H1 (cell line): ENCODE measurements around the gene RAMP3. TPM values are rescaled to one million over a fixed set of nuclear protein-coding genes. Genes with fewer than 3 reads are reported as not detected.

Experiments
- KDM5A ChIP-seq: fragments of 200-600 bp; IDR thresholded peaks from 2 replicates; pipeline ENCODE4 v1.7.1; 2012; ENCODE audit warnings: mild to moderate bottlenecking, low read length, inconsistent platforms, mixed read lengths
- MAFK ChIP-seq: IDR thresholded peaks from 2 replicates; pipeline ENCODE4 v1.6.1; 2012; ENCODE audit warnings: low read depth, mild to moderate bottlenecking, improper control_type of control experiment, low read length
- POLR2A ChIP-seq, 2 experiments: IDR thresholded peaks; 1 replicate in 1 of 2; 2 replicates in 1 of 2; pipeline ENCODE4 v1.6.1; 2011; ENCODE audit warnings: low read depth in 2 of 2, low read length in 2 of 2, mild to moderate bottlenecking in 2 of 2; ENCODE audit errors: control extremely low read depth in 1 of 2
- POLR2AphosphoS5 ChIP-seq: IDR thresholded peaks from 2 replicates; pipeline ENCODE4 v1.6.1; 2011; ENCODE audit warnings: low read depth, low read length
- RBBP5 ChIP-seq: IDR thresholded peaks from 2 replicates; pipeline ENCODE4 v1.7.1; 2012; ENCODE audit warnings: low read depth, mild to moderate bottlenecking, inconsistent platforms, low read length, moderate library complexity, borderline replicate concordance
- RXRA ChIP-seq: IDR thresholded peaks from 2 replicates; pipeline ENCODE4 v1.6.1; 2011; ENCODE audit warnings: low read depth, mild to moderate bottlenecking, low read length, moderate library complexity; ENCODE audit not compliant: insufficient read depth
- polyA plus RNA-seq, 7 experiments: library from polyadenylated mRNA; depleted of rRNA in 3 of 7; stranded (reverse) in 5 of 7; unstranded in 2 of 7; fragments of >200 nt in 5 of 7; fragments of 200-250 nt in 2 of 7; gene quantifications; 1 replicate in 5 of 7; 2 replicates in 1 of 7; 4 replicates in 1 of 7; pipeline versions ENCODE4 v1.2.1 to v1.2.3, GENCODE V29; 2011 to 2013; ENCODE audit warnings: missing spikeins in 2 of 7, mixed read lengths in 2 of 7
- total RNA-seq: library from RNA; stranded (reverse); fragmentation: NEBNext Ultra II Directional; extraction: Animal tissue kit (Norgen Biotek cat#: 25700); gene quantifications from 2 replicates; pipeline ENCODE4 v1.2.1, GENCODE V29; 2021

Gene RAMP3
- total and polyA plus RNA-seq, 2 of the 8 experiments (the other 6 are each of a cell fraction or from before 2014, with no cell fraction given) = 0.88 to 0.98 TPM

DNA sequence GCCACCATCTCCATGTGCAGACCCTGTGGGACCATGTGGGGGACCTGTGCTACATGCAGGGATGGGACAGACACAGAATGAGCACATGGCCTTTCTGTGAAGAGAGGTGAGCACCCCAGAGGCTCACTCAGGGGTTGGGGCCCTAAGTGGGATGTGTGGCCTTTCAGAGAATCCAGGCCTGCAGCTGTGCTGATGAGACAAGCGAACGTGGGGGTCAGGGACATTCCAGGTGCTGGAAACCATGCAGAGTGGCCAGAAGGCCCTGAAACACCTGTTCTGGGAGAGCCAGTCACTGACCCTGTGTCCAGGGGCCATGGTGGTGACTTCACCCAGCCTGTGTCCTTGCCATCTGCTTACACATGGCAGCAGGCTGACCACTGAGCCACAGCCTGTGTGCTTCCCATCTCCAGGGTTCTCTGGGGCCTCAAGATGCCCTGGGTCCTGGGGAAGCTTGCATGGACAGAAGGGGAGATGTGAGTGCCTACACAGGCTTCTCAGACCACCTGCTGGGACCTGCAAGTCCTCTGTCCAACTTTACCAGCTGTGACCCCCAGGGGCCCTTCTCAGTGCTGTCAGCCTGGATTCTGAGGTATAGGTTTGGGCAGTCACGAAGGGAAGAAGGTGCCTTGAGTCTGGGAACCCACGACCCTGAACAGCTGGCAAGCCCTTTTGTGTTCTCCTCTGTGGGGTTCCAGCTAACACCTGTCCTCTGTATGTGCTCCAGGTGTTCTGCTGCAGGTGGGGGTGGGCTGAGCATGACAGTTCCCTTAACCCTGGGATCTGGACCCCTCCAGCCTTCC lies 17.6 kb downstream of the RAMP3 start (continued):
- TF ChIP-seq KDM5A = no peak
- TF ChIP-seq MAFK = no peak
- no peak for TF ChIP-seq RBBP5
- TF ChIP-seq RXRA = no peak
- no peak for TF ChIP-seq POLR2AphosphoS5
- TF ChIP-seq POLR2A (IDR thresholded peaks at IDR 0.05; ENCODE audit: control extremely low read depth in 1 of 2, low read depth in 2 of 2, low read length in 2 of 2) = no peak
